ENCODE measurements around the gene CNTNAP2. TPM values are rescaled to one million over a fixed set of nuclear protein-coding genes. Genes with fewer than 3 reads are reported as not detected.

The CNTNAP2 gene
- total and polyA plus RNA-seq, 12 donors = 0.07 to 0.77 (median 0.24) TPM

DNA sequence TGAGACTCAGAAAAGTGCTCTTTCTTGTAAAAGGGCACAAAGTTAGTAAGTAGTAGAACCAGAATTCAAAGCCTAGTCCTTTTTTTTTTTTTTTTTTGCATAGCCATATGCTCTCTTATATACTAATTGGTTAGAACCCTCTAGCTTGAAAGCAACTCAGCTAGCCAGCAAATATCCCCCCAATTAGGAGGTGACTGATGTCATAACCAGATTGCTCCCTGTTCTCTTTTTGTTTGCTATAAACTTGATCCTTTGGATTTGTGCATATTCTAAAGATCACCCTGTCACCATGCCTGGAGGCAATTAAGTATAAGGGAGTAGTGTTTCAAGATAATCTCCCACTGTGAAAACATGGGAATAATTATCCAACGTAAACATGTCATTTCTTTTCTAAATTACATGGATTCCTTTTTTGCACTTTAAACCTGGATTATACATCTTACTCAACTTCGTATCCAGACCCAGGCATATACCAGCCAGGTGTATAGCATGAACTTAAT, 963.4 kb downstream of the CNTNAP2 start:
- TF ChIP-seq, protein P1, sequence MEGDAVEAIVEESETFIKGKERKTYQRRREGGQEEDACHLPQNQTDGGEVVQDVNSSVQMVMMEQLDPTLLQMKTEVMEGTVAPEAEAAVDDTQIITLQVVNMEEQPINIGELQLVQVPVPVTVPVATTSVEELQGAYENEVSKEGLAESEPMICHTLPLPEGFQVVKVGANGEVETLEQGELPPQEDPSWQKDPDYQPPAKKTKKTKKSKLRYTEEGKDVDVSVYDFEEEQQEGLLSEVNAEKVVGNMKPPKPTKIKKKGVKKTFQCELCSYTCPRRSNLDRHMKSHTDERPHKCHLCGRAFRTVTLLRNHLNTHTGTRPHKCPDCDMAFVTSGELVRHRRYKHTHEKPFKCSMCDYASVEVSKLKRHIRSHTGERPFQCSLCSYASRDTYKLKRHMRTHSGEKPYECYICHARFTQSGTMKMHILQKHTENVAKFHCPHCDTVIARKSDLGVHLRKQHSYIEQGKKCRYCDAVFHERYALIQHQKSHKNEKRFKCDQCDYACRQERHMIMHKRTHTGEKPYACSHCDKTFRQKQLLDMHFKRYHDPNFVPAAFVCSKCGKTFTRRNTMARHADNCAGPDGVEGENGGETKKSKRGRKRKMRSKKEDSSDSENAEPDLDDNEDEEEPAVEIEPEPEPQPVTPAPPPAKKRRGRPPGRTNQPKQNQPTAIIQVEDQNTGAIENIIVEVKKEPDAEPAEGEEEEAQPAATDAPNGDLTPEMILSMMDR (IDR thresholded peaks at IDR 0.05) = no peak
- H3K4me1 ChIP-seq = no peaks in the 10 kb centered on the region
- DNase-seq = no peak
- H3K27ac ChIP-seq = no peak overlapping the region
- intact Hi-C loops (cut with DNase I) = no loop called here
- no peaks in the 10 kb centered on the region for H3K27me3 ChIP-seq
- H3K9me3 ChIP-seq = peaks cover 0 to 6% (median 0%) of the 10 kb centered on the region in 11 donors
- H3K4me3 ChIP-seq = no peak overlapping the region
- 81 to 82% methylated on average over 2 of the region's 2 CpGs for WGBS, 2 donors
- no peaks in the 10 kb centered on the region for H3K36me3 ChIP-seq
- ATAC-seq = no peak

DNA sequence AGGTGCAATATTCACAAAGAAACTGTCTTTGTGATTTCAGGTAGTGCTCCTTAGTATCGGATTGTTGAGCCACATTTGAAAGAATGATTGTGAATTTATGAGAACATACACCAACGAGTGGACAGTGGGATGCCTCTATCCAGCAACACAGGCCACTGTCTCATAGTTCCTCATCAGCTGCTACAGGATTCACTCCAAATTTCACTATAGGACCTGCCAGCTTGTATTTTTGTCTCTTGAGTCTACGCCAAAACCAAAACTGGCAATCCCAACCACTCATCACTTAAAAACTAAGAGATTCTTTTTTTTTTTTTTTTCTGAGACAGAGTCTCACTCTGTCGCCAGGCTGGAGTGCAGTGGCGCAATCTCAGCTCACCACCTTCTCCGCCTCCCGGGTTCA, 964.5 kb downstream of the CNTNAP2 start:
- WGBS, 2 donors = 85 to 89% methylated on average over 7 of the region's 7 CpGs
- no peaks in the 10 kb centered on the region for H3K36me3 ChIP-seq
- intact Hi-C loops (cut with DNase I) = no loop called here
- DNase-seq (no peak), ATAC-seq (no peak)
- H3K4me3 ChIP-seq = no peak overlapping the region
- TF ChIP-seq, protein P1 (IDR thresholded peaks at IDR 0.05) = no peak
- H3K4me1 ChIP-seq = no peaks in the 10 kb centered on the region
- H3K27me3 ChIP-seq = no peaks in the 10 kb centered on the region
- H3K9me3 ChIP-seq = peaks cover 0 to 6% (median 0%) of the 10 kb centered on the region in 11 donors
- H3K27ac ChIP-seq = no peak overlapping the region

DNA sequence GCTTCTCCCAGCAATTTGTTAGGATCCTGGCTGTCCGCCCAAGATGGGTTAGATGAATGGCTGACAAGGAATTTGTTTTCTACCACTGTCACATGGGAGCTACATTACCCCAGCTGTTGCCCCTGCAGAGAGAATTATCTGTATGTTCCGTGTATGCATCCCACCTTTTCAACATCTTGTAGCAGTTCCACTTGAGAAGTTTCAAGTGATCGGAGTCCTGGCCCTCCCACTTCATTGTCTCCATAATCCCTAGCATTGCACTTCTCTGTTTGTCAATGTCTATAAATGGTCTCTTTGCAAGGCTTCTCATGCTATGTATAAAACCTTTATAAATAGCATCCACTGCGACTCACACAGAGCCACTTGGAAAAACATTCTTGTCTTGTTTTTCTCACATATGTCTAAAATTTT, 972.5 kb downstream of the CNTNAP2 start:
- no peak overlapping the region for H3K27ac ChIP-seq
- intact Hi-C loops (cut with DNase I) = no loop called here
- peaks cover 0 to 3% (median 0%) of the 10 kb centered on the region in 11 donors for H3K9me3 ChIP-seq
- no peak for ATAC-seq
- DNase-seq = no peak
- TF ChIP-seq, protein P1 (IDR thresholded peaks at IDR 0.05) = no peak
- peaks cover 0 to 8% (median 0%) of the 10 kb centered on the region in 9 donors for H3K4me1 ChIP-seq
- no peak overlapping the region for H3K4me3 ChIP-seq
- H3K27me3 ChIP-seq = no peaks in the 10 kb centered on the region
- H3K36me3 ChIP-seq = no peaks in the 10 kb centered on the region
- 39 to 57% methylated on average over 4 of the region's 4 CpGs for WGBS, 2 donors

DNA sequence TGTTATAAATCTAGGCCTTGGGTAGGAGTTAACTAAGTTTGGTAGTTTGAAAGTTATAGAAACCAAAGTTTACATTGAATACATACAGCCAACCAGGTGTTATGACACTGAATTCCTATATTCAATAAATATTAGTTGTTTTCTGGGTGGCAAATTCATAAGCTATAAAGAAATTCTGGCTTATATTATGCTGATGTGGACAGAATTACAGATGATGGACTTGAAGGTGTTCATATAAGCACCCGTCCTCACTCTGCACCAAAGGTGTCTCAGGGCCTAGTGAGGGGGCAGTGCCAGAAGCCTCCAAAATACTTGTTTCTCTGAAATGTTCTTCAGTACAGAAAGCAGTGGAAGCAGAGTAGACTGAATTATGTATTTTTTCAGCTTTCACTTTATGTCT, 973.0 kb downstream of the CNTNAP2 start:
- intact Hi-C loops (cut with DNase I) = no loop called here

More for the DNA sequence above, 973.0 kb downstream of the CNTNAP2 start:
- no peaks in the 10 kb centered on the region for H3K27me3 ChIP-seq
- TF ChIP-seq, protein P1 (IDR thresholded peaks at IDR 0.05) = no peak
- H3K4me1 ChIP-seq = peaks cover 0 to 8% (median 0%) of the 10 kb centered on the region in 9 donors
- 57 to 74% methylated on average over 1 of the region's 1 CpG for WGBS, 2 donors
- no peaks in the 10 kb centered on the region for H3K36me3 ChIP-seq
- H3K4me3 ChIP-seq = no peak overlapping the region
- DNase-seq = no peak
- ATAC-seq = no peak
- no peak overlapping the region for H3K27ac ChIP-seq
- H3K9me3 ChIP-seq = peaks cover 0 to 4% (median 0%) of the 10 kb centered on the region in 11 donors

Data from heart right ventricle (tissue), 16 donors.